ENCODE data around the gene RAB5A.

RAB5A gene

GRCh38 chr3:19920401-19921080 is 26.4 kb upstream of the RAB5A start:
- H3K27me3 ChIP-seq (ENCODE audit: insufficient read depth, low read length) = no peaks in the 10 kb centered on the region
- H3K4me2 ChIP-seq (ENCODE audit: low read length) = no peak overlapping the region
- no peaks in the 10 kb centered on the region for H3K79me2 ChIP-seq (ENCODE audit: insufficient read depth, low read length)
- H3K9ac ChIP-seq (ENCODE audit: low read length) = no peak overlapping the region
- H3K9me3 ChIP-seq (ENCODE audit: low read length) = no peaks in the 10 kb centered on the region
- no peaks in the 10 kb centered on the region for H3F3A ChIP-seq (ENCODE audit: insufficient read depth, low read length)
- H3K36me3 ChIP-seq (ENCODE audit: insufficient read depth, low read length) = no peaks in the 10 kb centered on the region
- no peaks in the 10 kb centered on the region for H3K9me2 ChIP-seq (ENCODE audit: low read depth, low read length)
- H3K27ac ChIP-seq (ENCODE audit: low read depth, low read length, poor library complexity, severe bottlenecking) = no peak overlapping the region
- TF ChIP-seq CTCF (IDR thresholded peaks at IDR 0.05; ENCODE audit: low read length) = no peak
- TF ChIP-seq EZH2 (IDR thresholded peaks at IDR 0.05; ENCODE audit: borderline replicate concordance, low read length) = no peak
- no peak overlapping the region for H3K4me3 ChIP-seq (ENCODE audit: low read depth, low read length, poor library complexity, severe bottlenecking)
- no peaks in the 10 kb centered on the region for H3K4me1 ChIP-seq (ENCODE audit: insufficient read depth, low read length, severe bottlenecking)
- H2AFZ ChIP-seq (ENCODE audit: low read length) = no peak overlapping the region
- no peaks in the 10 kb centered on the region for H4K20me1 ChIP-seq (ENCODE audit: insufficient read depth, low read length)

- TF ChIP-seq EZH2 (IDR thresholded peaks at IDR 0.05; ENCODE audit: borderline replicate concordance, low read length) = no peak
- TF ChIP-seq CTCF (IDR thresholded peaks at IDR 0.05; ENCODE audit: low read length) = no peak
- Histone ChIP-seq H3K36me3 (ENCODE audit: insufficient read depth, low read length) (no peaks in the 10 kb centered on the region), H3K27me3 (ENCODE audit: insufficient read depth, low read length) (no peaks in the 10 kb centered on the region), H3K4me1 (ENCODE audit: insufficient read depth, low read length, severe bottlenecking) (peaks cover 5% of the 10 kb centered on the region), H3K79me2 (ENCODE audit: insufficient read depth, low read length) (no peaks in the 10 kb centered on the region), H3F3A (ENCODE audit: insufficient read depth, low read length) (no peaks in the 10 kb centered on the region), H3K9me3 (ENCODE audit: low read length) (no peaks in the 10 kb centered on the region), H3K9me2 (ENCODE audit: low read depth, low read length) (no peaks in the 10 kb centered on the region), H2AFZ (ENCODE audit: low read length) (no peak overlapping the region), H3K4me2 (ENCODE audit: low read length) (no peak overlapping the region; the same call in 1 of the 2 replicates), H3K27ac (ENCODE audit: low read depth, low read length, poor library complexity, severe bottlenecking) (no peak overlapping the region), H3K4me3 (ENCODE audit: low read depth, low read length, poor library complexity, severe bottlenecking) (no peak overlapping the region), H4K20me1 (ENCODE audit: insufficient read depth, low read length) (no peaks in the 10 kb centered on the region), H3K9ac (ENCODE audit: low read length) (no peak overlapping the region)
Observed at GRCh38 chr3:19931180-19931692, 15.7 kb upstream of the RAB5A start.

GRCh38 chr3:19931767-19932188 is 15.1 kb upstream of the RAB5A start:
- H3K9ac ChIP-seq (ENCODE audit: low read length) = no peak overlapping the region
- no peak overlapping the region for H2AFZ ChIP-seq (ENCODE audit: low read length)
- no peaks in the 10 kb centered on the region for H3F3A ChIP-seq (ENCODE audit: insufficient read depth, low read length)
- no peaks in the 10 kb centered on the region for H3K36me3 ChIP-seq (ENCODE audit: insufficient read depth, low read length)
- no peaks in the 10 kb centered on the region for H3K27me3 ChIP-seq (ENCODE audit: insufficient read depth, low read length)
- H3K4me3 ChIP-seq (ENCODE audit: low read depth, low read length, poor library complexity, severe bottlenecking) = no peak overlapping the region
- H4K20me1 ChIP-seq (ENCODE audit: insufficient read depth, low read length) = no peaks in the 10 kb centered on the region
- H3K27ac ChIP-seq (ENCODE audit: low read depth, low read length, poor library complexity, severe bottlenecking) = no peak overlapping the region
- TF ChIP-seq EZH2 (IDR thresholded peaks at IDR 0.05; ENCODE audit: borderline replicate concordance, low read length) (no peak), CTCF (IDR thresholded peaks at IDR 0.05; ENCODE audit: low read length) (no peak)
- no peak overlapping the region for H3K4me2 ChIP-seq (ENCODE audit: low read length)
- H3K9me3 ChIP-seq (ENCODE audit: low read length) = no peaks in the 10 kb centered on the region
- H3K79me2 ChIP-seq (ENCODE audit: insufficient read depth, low read length) = no peaks in the 10 kb centered on the region
- H3K9me2 ChIP-seq (ENCODE audit: low read depth, low read length) = no peaks in the 10 kb centered on the region
- H3K4me1 ChIP-seq (ENCODE audit: insufficient read depth, low read length, severe bottlenecking) = peaks cover 5% of the 10 kb centered on the region

All from OCI-LY1 (cell line).